ENCODE measurements around the gene UBAP1L. TPM values are rescaled to one million over a fixed set of nuclear protein-coding genes. Genes with fewer than 3 reads are reported as not detected.
"Not testable (repeated sequence)": the region's sequence is repeated elsewhere in the genome, so short reads cannot be mapped to it uniquely, and the experiment has no call there.

The UBAP1L gene
- polyA plus RNA-seq, 4 donors, result 1.5 to 5.8 (median 4.5) TPM

DNA sequence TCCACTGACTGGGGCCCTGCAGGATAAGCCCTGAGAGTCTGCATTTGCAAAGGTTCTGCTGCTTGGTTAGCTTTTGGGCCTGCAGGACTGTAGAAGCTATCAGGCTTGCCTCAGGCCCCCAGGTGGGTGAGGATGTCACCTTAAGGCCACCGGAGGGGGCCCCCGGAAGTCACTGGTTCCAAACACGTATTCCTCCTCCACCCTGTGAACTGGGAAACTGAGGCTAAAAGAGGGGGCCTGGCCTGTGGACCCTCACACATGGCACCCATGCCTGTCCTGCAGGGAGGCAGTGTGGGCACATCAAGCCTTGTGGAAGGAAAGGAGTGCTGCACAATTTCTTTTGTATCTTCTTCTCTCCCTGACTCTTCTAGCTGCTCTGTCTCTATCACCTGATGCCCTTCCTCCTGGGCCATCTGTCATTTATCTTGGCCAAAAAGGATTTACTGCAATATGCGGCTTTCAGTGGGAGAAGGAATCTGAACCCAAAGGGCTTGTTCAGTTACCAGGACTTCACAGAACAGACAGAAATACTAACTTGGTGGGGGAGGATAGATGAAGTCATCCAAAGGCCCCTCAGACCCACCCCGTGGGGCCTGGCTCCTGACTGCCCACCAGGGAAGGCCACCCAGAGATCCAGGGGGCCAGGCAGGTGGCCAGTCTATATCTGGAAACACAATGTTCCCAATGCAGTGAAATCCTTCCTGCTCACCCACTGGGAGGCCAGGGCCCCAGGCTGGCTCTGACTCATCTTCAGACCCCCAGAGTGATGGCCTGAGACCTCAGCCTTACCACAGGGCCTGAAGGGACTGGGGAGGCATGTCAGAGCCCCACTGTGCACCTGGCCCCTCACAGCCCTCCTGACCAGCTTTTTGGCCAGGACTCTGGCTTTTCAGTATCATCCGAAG, 18.3 kb downstream of the UBAP1L start:
- FAIRE-seq, result no peak

DNA sequence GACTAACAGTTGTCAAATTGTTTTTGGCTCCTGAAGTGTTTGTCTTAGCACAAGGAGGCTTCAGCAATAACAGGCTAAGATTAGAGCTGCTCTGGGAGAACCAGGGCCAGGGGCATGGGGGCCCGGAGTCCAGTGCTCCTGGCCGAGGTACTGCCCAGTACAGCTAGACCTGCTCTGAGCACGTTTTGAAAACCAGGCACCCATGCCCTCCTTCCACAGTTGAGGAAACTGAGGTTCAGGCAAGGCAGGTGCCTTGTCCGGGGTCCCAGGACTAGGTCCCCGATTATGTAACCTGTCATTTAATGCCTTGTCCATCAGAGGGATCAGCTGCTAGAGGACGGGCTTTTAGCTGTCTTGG, 19.3 kb downstream of the UBAP1L start:
- WGBS, 3 donors, result 83 to 90% (median 85%) methylated on average over 6 of the region's 6 CpGs
- no peak for FAIRE-seq

More for the DNA sequence above, 18.3 kb downstream of the UBAP1L start:
- peaks cover 0 to 48% (median 9%) of the 10 kb centered on the region in 3 donors for H3K4me1 ChIP-seq (ENCODE audit: control insufficient read depth in 3 of 3, insufficient read depth in 2 of 3, low read depth in 1 of 3, low read length in 2 of 3)
- H3K27me3 ChIP-seq (ENCODE audit: control insufficient read depth in 3 of 3, insufficient read depth in 3 of 3, low read length in 3 of 3), result no peaks in the 10 kb centered on the region
- H3K27ac ChIP-seq (ENCODE audit: low read depth in 1 of 3, low read length in 2 of 3), result no peak overlapping the region
- peaks cover 3 to 66% (median 6%) of the 10 kb centered on the region in 3 donors for H3K36me3 ChIP-seq (ENCODE audit: control insufficient read depth in 3 of 3, insufficient read depth in 2 of 3, low read depth in 1 of 3, low read length in 3 of 3)
- DNase-seq, result no peak
- WGBS, 3 donors, result 91 to 93% (median 91%) methylated on average over 6 of the region's 6 CpGs
- H3K9me3 ChIP-seq (ENCODE audit: control insufficient read depth in 2 of 2, insufficient read depth in 1 of 2, low read depth in 1 of 2, low read length in 1 of 2), result no peaks in the 10 kb centered on the region
- H3K4me3 ChIP-seq (ENCODE audit: low read depth in 1 of 3, low read length in 3 of 3), result no peak overlapping the region

DNA sequence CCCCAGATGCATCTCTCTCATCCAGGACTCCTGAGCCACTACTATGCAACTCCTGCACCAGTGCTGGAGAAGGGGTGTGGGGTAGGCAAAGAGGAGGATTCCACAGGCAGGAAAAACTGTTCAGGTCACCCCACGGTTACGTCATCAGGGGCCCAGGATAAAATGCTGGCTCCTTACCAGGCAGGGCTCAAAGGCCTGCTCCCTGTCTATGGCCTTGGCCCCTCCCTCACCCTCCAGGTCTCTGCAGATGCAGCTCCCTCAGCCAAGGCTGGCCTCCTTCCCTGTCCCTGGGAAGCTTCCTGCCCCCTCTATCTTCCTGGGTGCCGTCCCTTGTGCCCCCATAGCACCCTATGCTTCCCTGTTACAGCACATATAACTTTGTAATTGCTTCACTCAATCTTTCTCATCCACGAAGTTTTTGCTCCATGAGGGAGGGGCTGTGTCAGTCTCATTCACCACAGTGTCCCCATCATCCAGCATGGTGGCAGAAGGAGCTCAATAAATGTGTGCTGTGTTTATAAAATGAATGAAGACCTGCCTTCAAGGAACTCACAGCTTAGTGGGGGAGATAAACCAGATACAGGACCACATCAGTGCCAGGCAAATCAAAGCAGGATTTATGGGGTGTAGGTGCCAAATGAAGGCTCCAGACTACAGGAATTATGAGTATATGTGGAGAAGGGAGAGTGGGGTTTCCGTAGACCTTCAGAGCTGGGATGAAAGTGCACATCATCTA, 19.8 kb downstream of the UBAP1L start:
- Histone ChIP-seq H3K36me3 (ENCODE audit: control insufficient read depth in 3 of 3, insufficient read depth in 2 of 3, low read depth in 1 of 3, low read length in 3 of 3) (peaks cover 3 to 56% (median 6%) of the 10 kb centered on the region in 3 donors), H3K27ac (ENCODE audit: low read depth in 1 of 3, low read length in 2 of 3) (peak overlapping the region in 2 of 3 donors; percentile 58 to 72), H3K27me3 (ENCODE audit: control insufficient read depth in 3 of 3, insufficient read depth in 3 of 3, low read length in 3 of 3) (no peaks in the 10 kb centered on the region), H3K4me3 (ENCODE audit: low read depth in 1 of 3, low read length in 3 of 3) (no peak overlapping the region), H3K4me1 (ENCODE audit: control insufficient read depth in 3 of 3, insufficient read depth in 2 of 3, low read depth in 1 of 3, low read length in 2 of 3) (peaks cover 0 to 51% (median 10%) of the 10 kb centered on the region in 3 donors), H3K9me3 (ENCODE audit: control insufficient read depth in 2 of 2, insufficient read depth in 1 of 2, low read depth in 1 of 2, low read length in 1 of 2) (no peaks in the 10 kb centered on the region)
- FAIRE-seq (no peak), DNase-seq (peak; percentile 86)
- WGBS, 3 donors, result 18 to 56% (median 39%) methylated on average over 5 of the region's 5 CpGs

More for the DNA sequence above, 19.3 kb downstream of the UBAP1L start:
- Histone ChIP-seq H3K9me3 (ENCODE audit: control insufficient read depth in 2 of 2, insufficient read depth in 1 of 2, low read depth in 1 of 2, low read length in 1 of 2) (no peaks in the 10 kb centered on the region), H3K27ac (ENCODE audit: low read depth in 1 of 3, low read length in 2 of 3) (peak overlapping the region in 1 of 3 donors; percentile 72), H3K4me1 (ENCODE audit: control insufficient read depth in 3 of 3, insufficient read depth in 2 of 3, low read depth in 1 of 3, low read length in 2 of 3) (peaks cover 0 to 46% (median 9%) of the 10 kb centered on the region in 3 donors), H3K4me3 (ENCODE audit: low read depth in 1 of 3, low read length in 3 of 3) (no peak overlapping the region), H3K27me3 (ENCODE audit: control insufficient read depth in 3 of 3, insufficient read depth in 3 of 3, low read length in 3 of 3) (no peaks in the 10 kb centered on the region), H3K36me3 (ENCODE audit: control insufficient read depth in 3 of 3, insufficient read depth in 2 of 3, low read depth in 1 of 3, low read length in 3 of 3) (peaks cover 3 to 56% (median 6%) of the 10 kb centered on the region in 3 donors)
- no peak for DNase-seq

DNA sequence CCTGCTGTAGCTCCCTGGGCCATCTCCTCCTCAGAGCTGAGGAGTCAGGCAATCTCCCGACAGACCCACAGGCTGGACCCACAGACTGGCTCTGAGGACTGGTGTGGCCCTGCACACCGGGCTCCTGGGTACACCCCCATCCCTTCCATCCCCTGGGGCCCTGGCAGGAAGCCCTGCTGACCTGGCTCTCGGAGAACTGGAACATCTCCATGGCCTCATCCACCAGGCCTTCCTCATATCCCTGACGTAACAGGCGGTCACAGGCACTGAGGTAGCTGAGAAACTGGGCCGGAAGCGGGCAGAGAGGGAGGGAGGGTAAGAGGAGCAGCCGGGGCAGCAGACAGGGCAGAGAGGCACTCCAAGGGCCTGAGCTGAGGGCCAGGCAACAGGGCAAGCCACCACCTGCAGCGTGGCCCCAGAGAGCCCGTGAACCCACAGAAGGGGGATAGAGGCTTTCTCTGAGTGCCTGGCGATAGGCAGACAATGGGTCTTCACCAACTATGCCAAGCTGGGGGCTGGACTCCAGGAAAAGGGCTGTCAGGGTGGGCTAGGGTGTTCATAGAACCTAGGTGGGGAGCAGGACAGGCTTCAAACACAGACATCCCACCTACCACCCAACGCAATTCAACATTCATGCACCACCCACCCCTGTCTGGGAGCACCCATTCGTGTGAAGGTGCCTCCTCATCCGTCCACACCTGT, 20.6 kb downstream of the UBAP1L start:
- no peaks in the 10 kb centered on the region for H3K9me3 ChIP-seq (ENCODE audit: control insufficient read depth in 2 of 2, insufficient read depth in 1 of 2, low read depth in 1 of 2, low read length in 1 of 2)
- H3K36me3 ChIP-seq (ENCODE audit: control insufficient read depth in 3 of 3, insufficient read depth in 2 of 3, low read depth in 1 of 3, low read length in 3 of 3), result peaks cover 3 to 52% (median 6%) of the 10 kb centered on the region in 3 donors
- H3K27ac ChIP-seq (ENCODE audit: low read depth in 1 of 3, low read length in 2 of 3), result peak overlapping the region in 2 of 3 donors; percentile 58 to 72
- FAIRE-seq (no peak), DNase-seq (peak; percentile 41 to 47)
- peaks cover 0 to 58% (median 12%) of the 10 kb centered on the region in 3 donors for H3K4me1 ChIP-seq (ENCODE audit: control insufficient read depth in 3 of 3, insufficient read depth in 2 of 3, low read depth in 1 of 3, low read length in 2 of 3)
- WGBS, 3 donors, result 65 to 81% (median 69%) methylated on average over 14 of the region's 14 CpGs
- H3K4me3 ChIP-seq (ENCODE audit: low read depth in 1 of 3, low read length in 3 of 3), result no peak overlapping the region
- H3K27me3 ChIP-seq (ENCODE audit: control insufficient read depth in 3 of 3, insufficient read depth in 3 of 3, low read length in 3 of 3), result no peaks in the 10 kb centered on the region

DNA sequence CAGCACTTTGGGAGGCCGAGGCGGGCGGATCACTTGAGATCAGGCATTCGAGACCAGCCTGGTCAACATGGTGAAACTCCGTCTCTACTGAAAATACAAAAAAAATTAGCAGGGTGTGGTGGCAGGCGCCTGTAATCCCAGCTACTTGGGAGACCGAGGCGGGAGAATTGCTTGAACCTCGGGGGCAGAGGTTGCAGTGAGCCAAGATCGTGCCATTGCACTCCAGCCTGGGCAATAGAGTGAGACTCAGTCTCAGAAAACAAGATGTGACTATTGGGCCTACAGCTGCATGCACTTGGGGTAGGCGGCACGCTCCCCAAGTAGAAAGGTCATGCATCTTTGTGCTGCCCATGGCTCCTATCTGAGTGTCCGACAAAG, 21.2 kb downstream of the UBAP1L start:
- Histone ChIP-seq H3K27ac (ENCODE audit: low read depth in 1 of 3, low read length in 2 of 3) (peak overlapping the region in 2 of 3 donors; percentile 58 to 72), H3K36me3 (ENCODE audit: control insufficient read depth in 3 of 3, insufficient read depth in 2 of 3, low read depth in 1 of 3, low read length in 3 of 3) (peaks cover under 1 to 45% (median 6%) of the 10 kb centered on the region in 3 donors), H3K4me1 (ENCODE audit: control insufficient read depth in 3 of 3, insufficient read depth in 2 of 3, low read depth in 1 of 3, low read length in 2 of 3) (peaks cover 0 to 65% (median 16%) of the 10 kb centered on the region in 3 donors)
- FAIRE-seq; H3K4me3 ChIP-seq (ENCODE audit: low read depth in 1 of 3, low read length in 3 of 3); DNase-seq; H3K9me3 ChIP-seq (ENCODE audit: control insufficient read depth in 2 of 2, insufficient read depth in 1 of 2, low read depth in 1 of 2, low read length in 1 of 2); H3K27me3 ChIP-seq (ENCODE audit: control insufficient read depth in 3 of 3, insufficient read depth in 3 of 3, low read length in 3 of 3): not testable (repeated sequence)
- WGBS, 3 donors, result 75 to 90% (median 79%) methylated on average over 13 of the region's 13 CpGs

- H3K27ac ChIP-seq (ENCODE audit: low read depth in 1 of 3, low read length in 2 of 3), result peak overlapping the region in 1 of 3 donors; percentile 7
- 92 to 94% (median 92%) methylated on average over 16 to 17 of the region's 17 CpGs for WGBS, 3 donors
- no peak for DNase-seq
Observed at GRCh38 chr15:65092911-65093792, 21.8 kb downstream of the UBAP1L start.

GRCh38 chr15:65091946-65092770, 22.8 kb downstream of the UBAP1L start:
- Histone ChIP-seq H3K36me3 (ENCODE audit: control insufficient read depth in 3 of 3, insufficient read depth in 2 of 3, low read depth in 1 of 3, low read length in 3 of 3) (peaks cover 0 to 32% (median 0%) of the 10 kb centered on the region in 3 donors), H3K9me3 (ENCODE audit: control insufficient read depth in 2 of 2, insufficient read depth in 1 of 2, low read depth in 1 of 2, low read length in 1 of 2) (no peaks in the 10 kb centered on the region), H3K4me3 (ENCODE audit: low read depth in 1 of 3, low read length in 3 of 3) (no peak overlapping the region), H3K27me3 (ENCODE audit: control insufficient read depth in 3 of 3, insufficient read depth in 3 of 3, low read length in 3 of 3) (no peaks in the 10 kb centered on the region), H3K4me1 (ENCODE audit: control insufficient read depth in 3 of 3, insufficient read depth in 2 of 3, low read depth in 1 of 3, low read length in 2 of 3) (peaks cover 0 to 81% (median 23%) of the 10 kb centered on the region in 3 donors), H3K27ac (ENCODE audit: low read depth in 1 of 3, low read length in 2 of 3) (peak overlapping the region in 1 of 3 donors; percentile 31)
- no peak for FAIRE-seq
- 75 to 89% (median 89%) methylated on average over 12 of the region's 12 CpGs for WGBS, 3 donors
- DNase-seq, result peak in 1 of 2 donors; percentile 30

More at GRCh38 chr15:65092911-65093792, 21.8 kb downstream of the UBAP1L start:
- no peaks in the 10 kb centered on the region for H3K9me3 ChIP-seq (ENCODE audit: control insufficient read depth in 2 of 2, insufficient read depth in 1 of 2, low read depth in 1 of 2, low read length in 1 of 2)
- FAIRE-seq, result no peak
- no peak overlapping the region for H3K4me3 ChIP-seq (ENCODE audit: low read depth in 1 of 3, low read length in 3 of 3)
- no peaks in the 10 kb centered on the region for H3K27me3 ChIP-seq (ENCODE audit: control insufficient read depth in 3 of 3, insufficient read depth in 3 of 3, low read length in 3 of 3)
- peaks cover 0 to 41% (median 2%) of the 10 kb centered on the region in 3 donors for H3K36me3 ChIP-seq (ENCODE audit: control insufficient read depth in 3 of 3, insufficient read depth in 2 of 3, low read depth in 1 of 3, low read length in 3 of 3)
- peaks cover 0 to 71% (median 19%) of the 10 kb centered on the region in 3 donors for H3K4me1 ChIP-seq (ENCODE audit: control insufficient read depth in 3 of 3, insufficient read depth in 2 of 3, low read depth in 1 of 3, low read length in 2 of 3)

All from small intestine (tissue), 7 donors.